A673 (cell line): ENCODE measurements around the gene MIEF2. TPM values are rescaled to one million over a fixed set of nuclear protein-coding genes. Genes with fewer than 3 reads are reported as not detected.

Experiments used
- BruUV-seq: library from RNA; stranded (reverse); fragments of 400-500 nt; replicated peaks from 2 replicates; lab custom pipeline; 2021; lab: Mats Ljungman, UMichigan
- CTCF ChIA-PET: fragments of 300-600 bp; sonication (Branson Sonifier 250); formaldehyde crosslinking; loops from one replicate; lab custom pipeline; 2022; ENCODE audit warnings: antibody characterized with exemption; lab: Charles Lee
- POLR2A ChIA-PET: fragments of 300-600 bp; sonication (Branson Sonifier 250); formaldehyde crosslinking; loops from one replicate; lab custom pipeline; 2022; ENCODE audit warnings: antibody characterized with exemption; ENCODE audit not compliant: low non-redundant PET; lab: Charles Lee
- DNase-seq: peaks from one replicate; pipeline ENCODE4 v3.0.0-alpha.2; 2015; ENCODE audit warnings: low spot score
- H3K27ac ChIP-seq: fragments of 200-600 bp; sonication (generic); 2 replicates; pipeline ENCODE4 v1.5.1; 2016; ENCODE audit warnings: mixed run types, low read depth, mild to moderate bottlenecking, mixed read lengths, antibody characterized with exemption, low read length; ENCODE audit not compliant: poor library complexity, severe bottlenecking
- H3K27me3 ChIP-seq: fragments of 200-600 bp; sonication (generic); replicated peaks from 2 replicates; pipeline ENCODE4 v1.6.1; 2017; ENCODE audit warnings: mixed run types, low read depth, mild to moderate bottlenecking, mixed read lengths, antibody characterized with exemption, low read length; ENCODE audit not compliant: insufficient read depth, poor library complexity
- H3K36me3 ChIP-seq: fragments of 200-600 bp; sonication (generic); 2 replicates; pipeline ENCODE4 v1.6.1; 2016; ENCODE audit warnings: mixed run types, mild to moderate bottlenecking, mixed read lengths, antibody characterized with exemption, low read length; ENCODE audit not compliant: insufficient read depth, poor library complexity, severe bottlenecking
- H3K4me1 ChIP-seq: fragments of 200-600 bp; sonication (generic); 2 replicates; pipeline ENCODE4 v1.6.1; 2017; ENCODE audit warnings: mixed run types, mild to moderate bottlenecking, mixed read lengths, antibody characterized with exemption, low read length; ENCODE audit not compliant: insufficient read depth, poor library complexity, severe bottlenecking
- H3K4me3 ChIP-seq: fragments of 200-600 bp; sonication (generic); 2 replicates; pipeline ENCODE4 v1.5.1; 2016; ENCODE audit warnings: low read depth, mixed run types, mild to moderate bottlenecking, mixed read lengths, low read length; ENCODE audit not compliant: poor library complexity, severe bottlenecking
- H3K9me3 ChIP-seq: fragments of 200-600 bp; sonication (generic); 2 replicates; pipeline ENCODE4 v1.6.1; 2016; ENCODE audit warnings: mixed run types, low read depth, mild to moderate bottlenecking, mixed read lengths, antibody characterized with exemption, low read length; ENCODE audit not compliant: poor library complexity, severe bottlenecking
- CTCF ChIP-seq: fragments of 300-800, 200-600 bp; sonication (generic); conservative IDR thresholded peaks from 2 replicates; pipeline ENCODE4 v1.5.1; 2017; ENCODE audit warnings: low read depth, mild to moderate bottlenecking, antibody characterized with exemption, low read length, moderate library complexity, mixed read lengths
- EZH2 ChIP-seq: fragments of 200-600 bp; sonication (generic); IDR thresholded peaks from 2 replicates; pipeline ENCODE4 v1.6.1; 2017; ENCODE audit warnings: borderline replicate concordance, low read depth, mild to moderate bottlenecking, mixed read lengths, antibody characterized with exemption, low read length; ENCODE audit not compliant: poor library complexity, severe bottlenecking
- intact Hi-C: fragments of 100-400 bp; cut with micrococcal nuclease; formaldehyde crosslinking; loops from one replicate; pipeline ENCODE4 v1.10.0; 2022; ENCODE audit not compliant: unreplicated experiment
- total RNA-seq: library from RNA; stranded (reverse); gene quantifications from 2 replicates; pipeline ENCODE4 v1.2.3, GENCODE V29; 2021

Gene MIEF2
- total RNA-seq, 1 experiment from 2014 or later = 8.1 TPM

GRCh38 chr17:18238299-18238698 is 22.2 kb upstream of the MIEF2 start:
- no peak overlapping the region for H3K27ac ChIP-seq
- no peaks in the 10 kb centered on the region for H3K9me3 ChIP-seq
- H3K4me3 ChIP-seq = no peak overlapping the region
- no peaks in the 10 kb centered on the region for H3K4me1 ChIP-seq
- peaks cover 12% of the 10 kb centered on the region for H3K36me3 ChIP-seq
- ChIA-PET CTCF (no interaction called here), POLR2A (interaction anchor here (0.6 kb wide), 1 partner anchor 123 kb away, joined by 3 read pairs; no protein-coding TSS in a partner anchor)
- TF ChIP-seq EZH2 (no peak), CTCF (no peak)
- no peaks in the 10 kb centered on the region for H3K27me3 ChIP-seq
- DNase-seq = no peak
- intact Hi-C loops = no loop called here
- no TSS peak for BruUV-seq

- Histone ChIP-seq H3K9me3 (no peaks in the 10 kb centered on the region), H3K27ac (no peak overlapping the region), H3K4me3 (no peak overlapping the region), H3K36me3 (peaks cover 9% of the 10 kb centered on the region), H3K4me1 (no peaks in the 10 kb centered on the region), H3K27me3 (no peaks in the 10 kb centered on the region)
- POLR2A ChIA-PET = no interaction called here
- DNase-seq = no peak
- BruUV-seq = no TSS peak
- no peak for TF ChIP-seq CTCF
- CTCF ChIA-PET = no interaction called here
- intact Hi-C loops = no loop called here
Observed at GRCh38 chr17:18240449-18240848, 20.0 kb upstream of the MIEF2 start.

- peaks cover 16% of the 10 kb centered on the region for H3K36me3 ChIP-seq
- intact Hi-C loops = no loop called here
- H3K9me3 ChIP-seq = no peaks in the 10 kb centered on the region
- ChIA-PET CTCF (no interaction called here), POLR2A (no interaction called here)
- no peaks in the 10 kb centered on the region for H3K27me3 ChIP-seq
- BruUV-seq = no TSS peak
- no peak overlapping the region for H3K4me3 ChIP-seq
- TF ChIP-seq CTCF (no peak), EZH2 (no peak)
- DNase-seq = no peak
- H3K27ac ChIP-seq = no peak overlapping the region
- no peaks in the 10 kb centered on the region for H3K4me1 ChIP-seq
Observed at GRCh38 chr17:18241229-18241871, 19.1 kb upstream of the MIEF2 start.
